Calu3 (cell line): ENCODE measurements around the gene DDX25. TPM values are rescaled to one million over a fixed set of nuclear protein-coding genes. Genes with fewer than 3 reads are reported as not detected.
A peak's percentile ranks its signal among the peaks of the same experiment; 100 is the strongest.

ENCODE experiments used
- BruUV-seq: library from RNA; stranded (reverse); fragments of 400-500 nt; replicated peaks from 2 replicates; lab custom pipeline; 2021; lab: Mats Ljungman, UMichigan
- CTCF ChIA-PET: fragments of 300-600 bp; sonication (Branson Sonifier 250); formaldehyde crosslinking; loops from one replicate; lab custom pipeline; 2022; ENCODE audit warnings: antibody characterized with exemption; lab: Charles Lee
- DNase-seq: peaks from one replicate; pipeline ENCODE4 v3.0.0; 2022
- H3K27ac Mint-ChIP-seq: one replicate; pipeline ENCODE4 v1.8.0; 2022; ENCODE audit warnings: mixed read lengths; ENCODE audit not compliant: unreplicated experiment
- H3K27me3 Mint-ChIP-seq: one replicate; pipeline ENCODE4 v1.8.0; 2022; ENCODE audit warnings: mixed read lengths; ENCODE audit not compliant: unreplicated experiment
- H3K36me3 Mint-ChIP-seq: one replicate; pipeline ENCODE4 v1.8.0; 2022; ENCODE audit warnings: mild to moderate bottlenecking, moderate library complexity, mixed read lengths; ENCODE audit not compliant: insufficient read depth, unreplicated experiment
- H3K4me1 Mint-ChIP-seq: one replicate; pipeline ENCODE4 v1.8.0; 2022; ENCODE audit warnings: mild to moderate bottlenecking, low read depth, mixed read lengths; ENCODE audit not compliant: unreplicated experiment
- H3K4me3 Mint-ChIP-seq: one replicate; pipeline ENCODE4 v1.8.0; 2022; ENCODE audit warnings: mild to moderate bottlenecking, low read depth, moderate library complexity, mixed read lengths; ENCODE audit not compliant: unreplicated experiment
- H3K9me3 Mint-ChIP-seq: one replicate; pipeline ENCODE4 v1.8.0; 2022; ENCODE audit warnings: low read depth, mixed read lengths; ENCODE audit not compliant: unreplicated experiment
- CTCF ChIP-seq: fragments of 200-600 bp; IDR thresholded peaks from one replicate; pipeline ENCODE4 v1.8.0; 2022; ENCODE audit warnings: antibody characterized with exemption; ENCODE audit not compliant: unreplicated experiment
- intact Hi-C: fragments of 100-400 bp; cut with micrococcal nuclease; formaldehyde crosslinking; loops from one replicate; pipeline ENCODE4 v1.10.0; 2022; ENCODE audit not compliant: unreplicated experiment
- total RNA-seq: library from RNA; stranded (reverse); gene quantifications from 2 replicates; pipeline ENCODE4 v1.2.3, GENCODE V29; 2022

DDX25 gene
- total RNA-seq, 1 experiment from 2014 or later: not detected

DNA sequence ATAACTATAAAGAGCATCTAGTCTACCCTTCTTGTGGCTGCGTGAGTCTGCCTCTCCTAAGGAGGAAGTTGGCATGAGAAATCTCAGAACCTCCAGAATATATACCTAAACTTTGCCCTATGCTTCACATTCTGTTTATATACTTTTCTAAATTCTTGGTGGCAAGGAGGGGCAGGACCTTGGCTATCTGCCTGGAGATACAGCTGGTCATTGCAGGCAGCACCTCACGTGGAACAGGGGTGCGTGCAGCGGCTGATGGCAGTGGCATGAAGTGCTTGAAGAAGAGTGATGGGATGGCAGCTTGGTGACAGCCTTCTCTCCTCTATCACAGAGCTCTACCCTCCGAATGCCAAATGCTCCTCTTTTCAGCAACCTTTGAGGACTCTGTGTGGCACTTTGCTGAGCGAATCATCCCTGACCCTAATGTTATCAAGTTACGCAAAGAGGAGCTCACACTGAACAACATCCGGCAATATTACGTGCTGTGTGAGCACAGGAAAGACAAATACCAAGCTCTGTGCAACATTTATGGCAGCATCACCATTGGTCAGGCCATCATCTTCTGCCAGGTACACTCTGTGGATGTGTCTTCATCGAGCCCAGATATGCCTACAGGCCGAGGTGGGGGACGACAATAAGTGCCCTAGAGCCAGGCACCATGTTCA, 12.5 kb downstream of the DDX25 start:
- Mint-ChIP-seq H3K27me3 (peaks cover 54% of the 10 kb centered on the region), H3K9me3 (no peaks in the 10 kb centered on the region), H3K4me1 (peaks cover 9% of the 10 kb centered on the region), H3K36me3 (no peaks in the 10 kb centered on the region), H3K4me3 (no peak overlapping the region), H3K27ac (no peak overlapping the region)
- CTCF ChIA-PET: no interaction called here
- intact Hi-C loops: no loop called here
- BruUV-seq: no TSS peak
- DNase-seq: peak; percentile 23
- no peak for TF ChIP-seq CTCF

GRCh38 chr11:125918140-125918840, 14.0 kb downstream of the DDX25 start:
- Mint-ChIP-seq H3K4me1 (peaks cover 9% of the 10 kb centered on the region), H3K36me3 (no peaks in the 10 kb centered on the region), H3K27me3 (peaks cover 50% of the 10 kb centered on the region), H3K4me3 (no peak overlapping the region), H3K9me3 (no peaks in the 10 kb centered on the region), H3K27ac (no peak overlapping the region)
- intact Hi-C loops: no loop called here
- BruUV-seq: no TSS peak
- DNase-seq: no peak
- CTCF ChIA-PET: no interaction called here
- no peak for TF ChIP-seq CTCF

- no TSS peak for BruUV-seq
- intact Hi-C loops: no loop called here
Observed at GRCh38 chr11:125921042-125921441, 16.7 kb downstream of the DDX25 start.

GRCh38 chr11:125922156-125922555, 17.8 kb downstream of the DDX25 start:
- Mint-ChIP-seq H3K36me3 (no peaks in the 10 kb centered on the region), H3K4me1 (no peaks in the 10 kb centered on the region), H3K4me3 (no peak overlapping the region), H3K27ac (no peak overlapping the region), H3K9me3 (no peaks in the 10 kb centered on the region), H3K27me3 (peaks cover 53% of the 10 kb centered on the region)
- CTCF ChIA-PET: no interaction called here
- BruUV-seq: no TSS peak
- intact Hi-C loops: no loop called here
- TF ChIP-seq CTCF: no peak
- no peak for DNase-seq

More at GRCh38 chr11:125921042-125921441, 16.7 kb downstream of the DDX25 start:
- TF ChIP-seq CTCF: no peak
- CTCF ChIA-PET: no interaction called here
- H3K4me1 Mint-ChIP-seq: peaks cover 9% of the 10 kb centered on the region
- H3K4me3 Mint-ChIP-seq: no peak overlapping the region
- H3K27me3 Mint-ChIP-seq: peaks cover 53% of the 10 kb centered on the region
- H3K36me3 Mint-ChIP-seq: no peaks in the 10 kb centered on the region
- H3K9me3 Mint-ChIP-seq: no peaks in the 10 kb centered on the region
- no peak for DNase-seq
- no peak overlapping the region for H3K27ac Mint-ChIP-seq
